SK-N-SH treated with all-trans-retinoic acid at 6 μM for 48 hours (cell line): ENCODE data around the gene NDUFAF2.

ENCODE experiments used
- ATAC-seq: fragments of 200-7000 bp; cut with Tn5 transposase; 3 replicates; pipeline ENCODE4 v1.9.1; 2020; ENCODE audit warnings: mild to moderate bottlenecking, moderate library complexity
- ARNTL ChIP-seq: fragments of 450-650 bp; formaldehyde crosslinking; IDR thresholded peaks from 2 replicates; pipeline ENCODE4 v1.5.0; 2020; ENCODE audit warnings: low read depth, mild to moderate bottlenecking, moderate library complexity, borderline replicate concordance
- CREB5 ChIP-seq: fragments of 250-450 bp; sonication (Bioruptor Pico); IDR thresholded peaks from 2 replicates; pipeline ENCODE4 v1.5.1; 2020; ENCODE audit warnings: low read depth, mild to moderate bottlenecking, moderate library complexity
- CSRNP3 ChIP-seq: fragments of 250-450 bp; sonication (Bioruptor Pico); IDR thresholded peaks from 2 replicates; pipeline ENCODE4 v1.5.1; 2021; ENCODE audit warnings: mild to moderate bottlenecking, moderate library complexity
- ESRRG ChIP-seq: fragments of 250-450 bp; sonication (Bioruptor Pico); IDR thresholded peaks from 2 replicates; pipeline ENCODE4 v1.6.1; 2021; ENCODE audit warnings: mild to moderate bottlenecking
- GLIS3 ChIP-seq: fragments of 250-450 bp; sonication (Bioruptor Pico); IDR thresholded peaks from 2 replicates; pipeline ENCODE4 v1.5.0; 2020; ENCODE audit warnings: mild to moderate bottlenecking, moderate library complexity
- ISL1 ChIP-seq: fragments of 250-450 bp; sonication (Bioruptor Pico); IDR thresholded peaks from 2 replicates; pipeline ENCODE4 v2.1.2; 2022; ENCODE audit warnings: mild to moderate bottlenecking, moderate library complexity
- OSR1 ChIP-seq: fragments of 250-450 bp; sonication (Bioruptor Pico); IDR thresholded peaks from 2 replicates; pipeline ENCODE4 v1.8.0; 2022; ENCODE audit warnings: moderate library complexity, mild to moderate bottlenecking, inconsistent platforms
- PATZ1 ChIP-seq: fragments of 250-450 bp; sonication (Bioruptor Pico); IDR thresholded peaks from 2 replicates; pipeline ENCODE4 v1.8.0; 2020; ENCODE audit warnings: mild to moderate bottlenecking, moderate library complexity, borderline replicate concordance
- POU6F1 ChIP-seq: fragments of 250-450 bp; sonication (Bioruptor Pico); IDR thresholded peaks from 2 replicates; pipeline ENCODE4 v1.8.0; 2021; ENCODE audit warnings: low read depth, mild to moderate bottlenecking, moderate library complexity, borderline replicate concordance
- PPARA ChIP-seq: fragments of 250-450 bp; sonication (Bioruptor Pico); IDR thresholded peaks from 2 replicates; pipeline ENCODE4 v1.5.0; 2020; ENCODE audit warnings: mild to moderate bottlenecking, borderline replicate concordance
- RARB ChIP-seq: fragments of 250-450 bp; sonication (Bioruptor Pico); IDR thresholded peaks from 2 replicates; pipeline ENCODE4 v1.8.0; 2021; ENCODE audit warnings: mild to moderate bottlenecking, moderate library complexity
- SNAI2 ChIP-seq: fragments of 250-450 bp; sonication (Bioruptor Pico); IDR thresholded peaks from 2 replicates; pipeline ENCODE4 v1.5.0; 2020; ENCODE audit warnings: mild to moderate bottlenecking, moderate library complexity
- TCF4 ChIP-seq: fragments of 250-450 bp; sonication (Bioruptor Pico); IDR thresholded peaks from 2 replicates; pipeline ENCODE4 v1.8.0; 2021; ENCODE audit warnings: mild to moderate bottlenecking, moderate library complexity, borderline replicate concordance
- TOX ChIP-seq: fragments of 250-450 bp; sonication (Bioruptor Pico); IDR thresholded peaks from 2 replicates; pipeline ENCODE4 v1.8.0; 2021; ENCODE audit warnings: mild to moderate bottlenecking, moderate library complexity, borderline replicate concordance
- TSHZ2 ChIP-seq: fragments of 250-450 bp; sonication (Bioruptor Pico); IDR thresholded peaks from 2 replicates; pipeline ENCODE4 v1.5.0; 2020; ENCODE audit warnings: mild to moderate bottlenecking, moderate library complexity
- ZC3H10 ChIP-seq: fragments of 250-450 bp; sonication (Bioruptor Pico); IDR thresholded peaks from 2 replicates; pipeline ENCODE4 v1.5.1; 2021; ENCODE audit warnings: mild to moderate bottlenecking, moderate library complexity
- ZFP3 ChIP-seq: fragments of 250-450 bp; sonication (Bioruptor Pico); IDR thresholded peaks from 2 replicates; pipeline ENCODE4 v1.5.0; 2020; ENCODE audit warnings: mild to moderate bottlenecking, moderate library complexity
- ZFP30 ChIP-seq: fragments of 450-650 bp; formaldehyde crosslinking; IDR thresholded peaks from 2 replicates; pipeline ENCODE4 v1.5.0; 2022; ENCODE audit warnings: mild to moderate bottlenecking, moderate library complexity
- ZNF565 ChIP-seq: fragments of 450-650 bp; formaldehyde crosslinking; conservative IDR thresholded peaks from 2 replicates; pipeline ENCODE4 v1.5.0; 2020; ENCODE audit warnings: low read depth, mild to moderate bottlenecking, moderate library complexity
- ZNF70 ChIP-seq: fragments of 450-650 bp; formaldehyde crosslinking; IDR thresholded peaks from 2 replicates; pipeline ENCODE4 v1.5.0; 2020; ENCODE audit warnings: mild to moderate bottlenecking, moderate library complexity
- ZNF8 ChIP-seq: fragments of 450-650 bp; formaldehyde crosslinking; IDR thresholded peaks from 2 replicates; pipeline ENCODE4 v1.5.0; 2020; ENCODE audit warnings: mild to moderate bottlenecking, moderate library complexity

The NDUFAF2 gene

GRCh38 chr5:61059499-61059898 lies 114.5 kb downstream of the NDUFAF2 start:
- TF ChIP-seq SNAI2 = no peak
- TF ChIP-seq ARNTL = no peak
- no peak for TF ChIP-seq ZNF70 (CRISPR knock-in tag)
- TF ChIP-seq ZFP30 (CRISPR knock-in tag) = no peak
- TF ChIP-seq TCF4 (CRISPR knock-in tag) = no peak
- no peak for TF ChIP-seq PPARA (CRISPR knock-in tag)
- TF ChIP-seq ZC3H10 (CRISPR knock-in tag) = no peak
- no peak for TF ChIP-seq TOX (CRISPR knock-in tag)
- no peak for TF ChIP-seq ISL1
- TF ChIP-seq ZNF565 = no peak
- no peak for TF ChIP-seq TSHZ2
- TF ChIP-seq ZNF8 (CRISPR knock-in tag) = no peak
- no peak for ATAC-seq

DNA sequence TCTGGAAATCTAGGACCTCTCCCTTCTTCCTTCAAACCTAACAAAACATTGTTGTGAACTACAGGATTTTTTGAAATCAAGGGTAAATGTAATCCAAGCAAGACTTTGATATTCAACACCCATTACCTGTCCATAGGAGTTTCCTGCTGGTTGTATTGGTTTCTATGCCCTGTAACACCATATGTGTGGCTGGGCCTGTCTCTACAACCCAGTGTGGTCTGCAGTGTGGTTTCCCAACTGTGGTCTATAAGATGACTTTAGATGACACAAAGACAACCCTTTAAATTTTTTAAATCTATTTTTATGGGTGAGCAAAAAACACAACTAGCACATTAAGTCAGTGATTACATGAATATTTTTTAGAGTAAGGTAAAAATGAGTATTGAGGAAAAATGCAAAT lies 124.1 kb downstream of the NDUFAF2 start:
- no peak for ATAC-seq
- no peak for TF ChIP-seq OSR1 (CRISPR knock-in tag)
- TF ChIP-seq ZNF8 (CRISPR knock-in tag) = no peak
- TF ChIP-seq ESRRG (CRISPR knock-in tag) = no peak
- TF ChIP-seq GLIS3 (CRISPR knock-in tag) = no peak
- no peak for TF ChIP-seq RARB (CRISPR knock-in tag)
- TF ChIP-seq TCF4 (CRISPR knock-in tag) = no peak
- TF ChIP-seq, all 23 proteins: peak for 0

DNA sequence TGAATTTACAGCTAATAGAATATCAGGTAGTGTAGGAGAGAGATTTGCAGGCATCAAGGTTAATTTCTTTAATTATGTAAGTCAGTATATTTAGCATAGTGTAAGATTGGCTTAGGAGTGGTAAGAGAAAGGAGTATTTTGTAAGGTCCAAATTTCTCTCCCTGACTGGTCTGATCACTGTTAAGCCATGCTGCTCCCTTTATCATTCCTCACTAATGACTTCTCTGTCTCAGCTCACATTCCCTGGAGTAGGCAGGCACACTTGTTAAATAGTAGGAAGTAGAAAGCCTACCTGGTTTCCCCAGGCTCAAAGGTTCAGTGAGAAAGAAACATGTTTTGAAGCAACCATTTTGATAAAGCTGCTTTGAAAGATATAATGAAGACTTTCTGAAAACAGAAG lies 126.5 kb downstream of the NDUFAF2 start:
- TF ChIP-seq ZNF70 (CRISPR knock-in tag) = no peak
- no peak for TF ChIP-seq RARB (CRISPR knock-in tag)
- peak; percentile 45 for ATAC-seq

- TF ChIP-seq TOX (CRISPR knock-in tag) (no peak), ZNF565 (no peak), CSRNP3 (CRISPR knock-in tag) (no peak), ZC3H10 (CRISPR knock-in tag) (no peak), ZFP30 (CRISPR knock-in tag) (no peak)
- ATAC-seq = no peak
Measured at GRCh38 chr5:61076626-61077025, 131.6 kb downstream of the NDUFAF2 start.

DNA sequence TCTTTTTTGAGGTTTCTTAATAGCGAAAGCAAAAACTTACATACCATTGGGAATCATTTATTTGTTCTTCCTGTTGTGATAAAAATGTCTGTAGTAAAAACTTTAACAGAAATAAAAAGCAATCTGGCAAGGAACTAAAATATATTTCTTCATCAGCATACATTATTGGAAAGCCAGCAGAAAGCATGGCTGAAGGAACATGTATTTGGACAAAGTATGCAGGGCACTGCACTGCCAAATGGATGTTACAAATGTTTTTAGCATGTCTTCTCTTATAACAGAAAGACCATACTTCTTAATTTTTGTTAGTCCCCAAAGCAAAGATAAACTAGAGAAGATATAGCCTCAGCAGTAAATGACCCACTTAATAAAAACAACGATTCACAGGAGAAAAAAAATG lies 136.7 kb downstream of the NDUFAF2 start:
- no peak for ATAC-seq
- no peak for TF ChIP-seq CSRNP3 (CRISPR knock-in tag)
- TF ChIP-seq CREB5 (CRISPR knock-in tag) = no peak
- no peak for TF ChIP-seq POU6F1 (CRISPR knock-in tag)
- TF ChIP-seq OSR1 (CRISPR knock-in tag) = no peak
- no peak for TF ChIP-seq TCF4 (CRISPR knock-in tag)
- TF ChIP-seq RARB (CRISPR knock-in tag) = no peak
- TF ChIP-seq ZNF70 (CRISPR knock-in tag) = no peak
- no peak for TF ChIP-seq PATZ1 (CRISPR knock-in tag)
- no peak for TF ChIP-seq GLIS3 (CRISPR knock-in tag)
- no peak for TF ChIP-seq ZFP3 (CRISPR knock-in tag)
